22Rv1 (cell line): ENCODE data around the gene THAP8.

Source experiments
- ZFX ChIP-seq: fragments of 450-650 bp; IDR thresholded peaks from 2 replicates; pipeline ENCODE4 v1.6.1; 2017; ENCODE audit warnings: antibody characterized with exemption, borderline replicate concordance
- TF ChIP-seq, protein P1 (sequence below): fragments of 450-650 bp; IDR thresholded peaks from 2 replicates; pipeline ENCODE4 v1.5.1; 2017; ENCODE audit warnings: mild to moderate bottlenecking

DNA sequence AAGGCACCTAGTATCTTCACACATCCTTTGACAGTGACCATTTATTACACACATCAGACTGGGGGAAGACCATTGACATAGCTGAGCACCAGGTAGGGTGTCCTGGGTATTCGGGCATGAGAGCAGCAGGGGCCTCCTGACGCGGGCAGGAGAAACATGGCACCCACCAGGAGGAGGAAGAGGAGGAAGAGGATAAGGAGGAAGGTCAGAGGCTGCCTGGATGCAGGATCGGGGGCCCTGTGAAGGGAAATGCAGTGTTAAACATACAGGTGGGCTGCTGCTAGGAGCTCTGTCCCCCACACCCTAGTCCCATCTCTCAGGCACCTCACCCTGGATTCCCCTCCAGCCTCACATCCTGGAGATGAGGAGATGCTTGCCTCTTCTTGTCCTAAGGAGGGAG, 50.8 kb downstream of the THAP8 start:
- TF ChIP-seq, protein P1, sequence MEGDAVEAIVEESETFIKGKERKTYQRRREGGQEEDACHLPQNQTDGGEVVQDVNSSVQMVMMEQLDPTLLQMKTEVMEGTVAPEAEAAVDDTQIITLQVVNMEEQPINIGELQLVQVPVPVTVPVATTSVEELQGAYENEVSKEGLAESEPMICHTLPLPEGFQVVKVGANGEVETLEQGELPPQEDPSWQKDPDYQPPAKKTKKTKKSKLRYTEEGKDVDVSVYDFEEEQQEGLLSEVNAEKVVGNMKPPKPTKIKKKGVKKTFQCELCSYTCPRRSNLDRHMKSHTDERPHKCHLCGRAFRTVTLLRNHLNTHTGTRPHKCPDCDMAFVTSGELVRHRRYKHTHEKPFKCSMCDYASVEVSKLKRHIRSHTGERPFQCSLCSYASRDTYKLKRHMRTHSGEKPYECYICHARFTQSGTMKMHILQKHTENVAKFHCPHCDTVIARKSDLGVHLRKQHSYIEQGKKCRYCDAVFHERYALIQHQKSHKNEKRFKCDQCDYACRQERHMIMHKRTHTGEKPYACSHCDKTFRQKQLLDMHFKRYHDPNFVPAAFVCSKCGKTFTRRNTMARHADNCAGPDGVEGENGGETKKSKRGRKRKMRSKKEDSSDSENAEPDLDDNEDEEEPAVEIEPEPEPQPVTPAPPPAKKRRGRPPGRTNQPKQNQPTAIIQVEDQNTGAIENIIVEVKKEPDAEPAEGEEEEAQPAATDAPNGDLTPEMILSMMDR = no peak
- TF ChIP-seq ZFX = no peak
